HepG2 (cell line): ENCODE data around the gene CAMTA1.

ENCODE experiments used
- EZH2 ChIP-seq: conservative IDR thresholded peaks from 2 replicates; pipeline ENCODE4 v1.6.1; 2012; ENCODE audit warnings: mild to moderate bottlenecking, low read depth, low read length, moderate library complexity
- FOXK2 ChIP-seq: fragments of 450-650 bp; IDR thresholded peaks from 2 replicates; pipeline ENCODE4 v1.6.1; 2016
- GABPA ChIP-seq, 2 experiments: IDR thresholded peaks; 2 replicates each; pipeline ENCODE4 v1.6.1; 2011 to 2016; ENCODE audit warnings: low read depth in 2 of 2, low read length in 1 of 2, missing biosample characterization in 1 of 2, missing genetic modification characterization in 1 of 2
- JUNB ChIP-seq: sonication (generic); formaldehyde crosslinking; IDR thresholded peaks from 2 replicates; pipeline ENCODE4 v1.8.0; 2022; ENCODE audit warnings: missing genetic modification reagents, mild to moderate bottlenecking, borderline replicate concordance
- MXI1 ChIP-seq: IDR thresholded peaks from 3 replicates; pipeline ENCODE4 v1.6.1; 2012; ENCODE audit warnings: low read depth, low read length, inconsistent platforms, borderline replicate concordance
- NFE2 ChIP-seq: sonication (generic); formaldehyde crosslinking; IDR thresholded peaks from 2 replicates; pipeline ENCODE4 v1.4.0; 2020; ENCODE audit warnings: missing genetic modification reagents
- NFE2L2 ChIP-seq: fragments of 150-350 bp; IDR thresholded peaks from 2 replicates; pipeline ENCODE4 v1.6.1; 2014; ENCODE audit warnings: low read length
- ZNF24 ChIP-seq: fragments of 450-650 bp; IDR thresholded peaks from 2 replicates; pipeline ENCODE4 v1.6.1; 2017; ENCODE audit warnings: antibody characterized with exemption, mild to moderate bottlenecking
- ZNF557 ChIP-seq: sonication (generic); formaldehyde crosslinking; IDR thresholded peaks from 2 replicates; pipeline ENCODE4 v1.4.0; 2020; ENCODE audit warnings: missing genetic modification reagents
- ZNF629 ChIP-seq: sonication (generic); formaldehyde crosslinking; conservative IDR thresholded peaks from 2 replicates; pipeline ENCODE4 v1.5.0; 2020; ENCODE audit warnings: missing genetic modification reagents
- ZSCAN31 ChIP-seq: sonication (generic); formaldehyde crosslinking; IDR thresholded peaks from 2 replicates; pipeline ENCODE4 v1.5.0; 2020; ENCODE audit warnings: low read depth, mild to moderate bottlenecking, missing genetic modification reagents
- TF ChIP-seq, protein P1 (sequence below): sonication (generic); formaldehyde crosslinking; IDR thresholded peaks from 2 replicates; pipeline ENCODE4 v1.5.1; 2020; ENCODE audit warnings: mild to moderate bottlenecking, missing genetic modification reagents, moderate library complexity
- TF ChIP-seq, protein P2 (sequence below): IDR thresholded peaks from 2 replicates; pipeline ENCODE4 v1.6.1; 2016; ENCODE audit warnings: low read depth, missing genetic modification reagents, missing compliant biosample characterization
- TF ChIP-seq, protein P3 (sequence below): sonication (generic); formaldehyde crosslinking; IDR thresholded peaks from 2 replicates; pipeline ENCODE4 v1.5.0; 2020; ENCODE audit warnings: mild to moderate bottlenecking, missing genetic modification reagents, moderate library complexity

DNA sequence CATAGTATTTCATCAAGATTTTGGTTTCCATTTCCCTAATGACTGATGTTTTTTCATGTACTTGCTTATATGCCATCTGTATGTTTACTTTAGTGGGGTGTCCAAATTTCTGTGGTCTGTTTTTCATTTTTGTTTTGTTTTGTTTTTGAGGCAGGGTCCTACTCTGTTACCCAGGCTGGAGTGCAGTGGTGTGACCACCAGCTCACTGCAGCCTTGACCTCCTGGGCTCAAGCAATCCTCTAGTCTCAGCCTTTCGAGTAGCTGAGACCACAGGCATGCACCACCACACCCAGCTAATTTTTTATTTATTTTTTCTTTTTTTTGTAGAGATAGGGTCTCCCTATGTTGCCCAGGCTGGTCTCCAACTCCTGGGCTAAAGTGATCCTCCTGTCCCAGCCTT, 607.9 kb downstream of the CAMTA1 start:
- TF ChIP-seq ZSCAN31 (CRISPR knock-in tag) (no peak), ZNF629 (CRISPR knock-in tag) (no peak), MXI1 (no peak), ZNF557 (CRISPR knock-in tag) (no peak), NFE2L2 (no peak), ZNF24 (no peak), GABPA (IDR thresholded peaks at IDR 0.05; ENCODE audit: low read depth, low read length) (no peak), GABPA (CRISPR knock-in tag; IDR thresholded peaks at IDR 0.05; ENCODE audit: low read depth) (no peak), NFE2 (CRISPR knock-in tag) (no peak), EZH2 (no peak), JUNB (CRISPR knock-in tag) (no peak), FOXK2 (no peak)
- TF ChIP-seq, protein P1, sequence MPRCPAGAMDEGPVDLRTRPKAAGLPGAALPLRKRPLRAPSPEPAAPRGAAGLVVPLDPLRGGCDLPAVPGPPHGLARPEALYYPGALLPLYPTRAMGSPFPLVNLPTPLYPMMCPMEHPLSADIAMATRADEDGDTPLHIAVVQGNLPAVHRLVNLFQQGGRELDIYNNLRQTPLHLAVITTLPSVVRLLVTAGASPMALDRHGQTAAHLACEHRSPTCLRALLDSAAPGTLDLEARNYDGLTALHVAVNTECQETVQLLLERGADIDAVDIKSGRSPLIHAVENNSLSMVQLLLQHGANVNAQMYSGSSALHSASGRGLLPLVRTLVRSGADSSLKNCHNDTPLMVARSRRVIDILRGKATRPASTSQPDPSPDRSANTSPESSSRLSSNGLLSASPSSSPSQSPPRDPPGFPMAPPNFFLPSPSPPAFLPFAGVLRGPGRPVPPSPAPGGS (CRISPR knock-in tag), result no peak
- TF ChIP-seq, protein P2, sequence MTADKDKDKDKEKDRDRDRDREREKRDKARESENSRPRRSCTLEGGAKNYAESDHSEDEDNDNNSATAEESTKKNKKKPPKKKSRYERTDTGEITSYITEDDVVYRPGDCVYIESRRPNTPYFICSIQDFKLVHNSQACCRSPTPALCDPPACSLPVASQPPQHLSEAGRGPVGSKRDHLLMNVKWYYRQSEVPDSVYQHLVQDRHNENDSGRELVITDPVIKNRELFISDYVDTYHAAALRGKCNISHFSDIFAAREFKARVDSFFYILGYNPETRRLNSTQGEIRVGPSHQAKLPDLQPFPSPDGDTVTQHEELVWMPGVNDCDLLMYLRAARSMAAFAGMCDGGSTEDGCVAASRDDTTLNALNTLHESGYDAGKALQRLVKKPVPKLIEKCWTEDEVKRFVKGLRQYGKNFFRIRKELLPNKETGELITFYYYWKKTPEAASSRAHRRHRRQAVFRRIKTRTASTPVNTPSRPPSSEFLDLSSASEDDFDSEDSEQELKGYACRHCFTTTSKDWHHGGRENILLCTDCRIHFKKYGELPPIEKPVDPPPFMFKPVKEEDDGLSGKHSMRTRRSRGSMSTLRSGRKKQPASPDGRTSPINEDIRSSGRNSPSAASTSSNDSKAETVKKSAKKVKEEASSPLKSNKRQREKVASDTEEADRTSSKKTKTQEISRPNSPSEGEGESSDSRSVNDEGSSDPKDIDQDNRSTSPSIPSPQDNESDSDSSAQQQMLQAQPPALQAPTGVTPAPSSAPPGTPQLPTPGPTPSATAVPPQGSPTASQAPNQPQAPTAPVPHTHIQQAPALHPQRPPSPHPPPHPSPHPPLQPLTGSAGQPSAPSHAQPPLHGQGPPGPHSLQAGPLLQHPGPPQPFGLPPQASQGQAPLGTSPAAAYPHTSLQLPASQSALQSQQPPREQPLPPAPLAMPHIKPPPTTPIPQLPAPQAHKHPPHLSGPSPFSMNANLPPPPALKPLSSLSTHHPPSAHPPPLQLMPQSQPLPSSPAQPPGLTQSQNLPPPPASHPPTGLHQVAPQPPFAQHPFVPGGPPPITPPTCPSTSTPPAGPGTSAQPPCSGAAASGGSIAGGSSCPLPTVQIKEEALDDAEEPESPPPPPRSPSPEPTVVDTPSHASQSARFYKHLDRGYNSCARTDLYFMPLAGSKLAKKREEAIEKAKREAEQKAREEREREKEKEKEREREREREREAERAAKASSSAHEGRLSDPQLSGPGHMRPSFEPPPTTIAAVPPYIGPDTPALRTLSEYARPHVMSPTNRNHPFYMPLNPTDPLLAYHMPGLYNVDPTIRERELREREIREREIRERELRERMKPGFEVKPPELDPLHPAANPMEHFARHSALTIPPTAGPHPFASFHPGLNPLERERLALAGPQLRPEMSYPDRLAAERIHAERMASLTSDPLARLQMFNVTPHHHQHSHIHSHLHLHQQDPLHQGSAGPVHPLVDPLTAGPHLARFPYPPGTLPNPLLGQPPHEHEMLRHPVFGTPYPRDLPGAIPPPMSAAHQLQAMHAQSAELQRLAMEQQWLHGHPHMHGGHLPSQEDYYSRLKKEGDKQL (CRISPR knock-in tag), result no peak
- TF ChIP-seq, protein P3, sequence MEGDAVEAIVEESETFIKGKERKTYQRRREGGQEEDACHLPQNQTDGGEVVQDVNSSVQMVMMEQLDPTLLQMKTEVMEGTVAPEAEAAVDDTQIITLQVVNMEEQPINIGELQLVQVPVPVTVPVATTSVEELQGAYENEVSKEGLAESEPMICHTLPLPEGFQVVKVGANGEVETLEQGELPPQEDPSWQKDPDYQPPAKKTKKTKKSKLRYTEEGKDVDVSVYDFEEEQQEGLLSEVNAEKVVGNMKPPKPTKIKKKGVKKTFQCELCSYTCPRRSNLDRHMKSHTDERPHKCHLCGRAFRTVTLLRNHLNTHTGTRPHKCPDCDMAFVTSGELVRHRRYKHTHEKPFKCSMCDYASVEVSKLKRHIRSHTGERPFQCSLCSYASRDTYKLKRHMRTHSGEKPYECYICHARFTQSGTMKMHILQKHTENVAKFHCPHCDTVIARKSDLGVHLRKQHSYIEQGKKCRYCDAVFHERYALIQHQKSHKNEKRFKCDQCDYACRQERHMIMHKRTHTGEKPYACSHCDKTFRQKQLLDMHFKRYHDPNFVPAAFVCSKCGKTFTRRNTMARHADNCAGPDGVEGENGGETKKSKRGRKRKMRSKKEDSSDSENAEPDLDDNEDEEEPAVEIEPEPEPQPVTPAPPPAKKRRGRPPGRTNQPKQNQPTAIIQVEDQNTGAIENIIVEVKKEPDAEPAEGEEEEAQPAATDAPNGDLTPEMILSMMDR, result no peak
